HS-27A (cell line): ENCODE data around the gene SAMD4A.

Experiments
- DNase-seq: peaks from one replicate; pipeline ENCODE4 v3.0.0-alpha.2; 2012; ENCODE audit warnings: low read depth, missing footprints

Gene SAMD4A

GRCh38 chr14:54805070-54805444, 238.1 kb downstream of the SAMD4A start:
- no peak for DNase-seq

- peak; percentile 70 for DNase-seq
These were observed 238.8 kb downstream of the SAMD4A start for GRCh38 chr14:54805445-54806322.

- DNase-seq = no peak
These were observed 239.7 kb downstream of the SAMD4A start for GRCh38 chr14:54806616-54807015.

- DNase-seq = no peak
These were observed 240.5 kb downstream of the SAMD4A start for GRCh38 chr14:54807428-54807827.

GRCh38 chr14:54807881-54808280, 241.0 kb downstream of the SAMD4A start:
- no peak for DNase-seq

- no peak for DNase-seq
These were observed 241.6 kb downstream of the SAMD4A start for GRCh38 chr14:54808326-54809161.

GRCh38 chr14:54809767-54810166, 242.8 kb downstream of the SAMD4A start:
- DNase-seq = no peak

GRCh38 chr14:54812617-54813016, 245.7 kb downstream of the SAMD4A start:
- no peak for DNase-seq

- no peak for DNase-seq
These were observed 246.2 kb downstream of the SAMD4A start for GRCh38 chr14:54813081-54813480.

GRCh38 chr14:54814076-54814475, 247.1 kb downstream of the SAMD4A start:
- DNase-seq = no peak

- no peak for DNase-seq
These were observed 248.1 kb downstream of the SAMD4A start for GRCh38 chr14:54815016-54815415.

- DNase-seq = no peak
These were observed 248.6 kb downstream of the SAMD4A start for GRCh38 chr14:54815515-54815914.

- no peak for DNase-seq
These were observed 249.5 kb downstream of the SAMD4A start for GRCh38 chr14:54816450-54816849.

- no peak for DNase-seq
These were observed 250.6 kb downstream of the SAMD4A start for GRCh38 chr14:54817506-54817905.

GRCh38 chr14:54818201-54819133, 251.5 kb downstream of the SAMD4A start:
- peak; percentile 33 for DNase-seq

GRCh38 chr14:54822685-54823084, 255.8 kb downstream of the SAMD4A start:
- DNase-seq = no peak

- no peak for DNase-seq
These were observed 257.0 kb downstream of the SAMD4A start for GRCh38 chr14:54823757-54824549.

GRCh38 chr14:54828037-54828436, 261.1 kb downstream of the SAMD4A start:
- no peak for DNase-seq

GRCh38 chr14:54829486-54830224, 262.7 kb downstream of the SAMD4A start:
- DNase-seq = no peak

GRCh38 chr14:54830650-54831049, 263.7 kb downstream of the SAMD4A start:
- DNase-seq = no peak
